NCI-H69 (cell line): ENCODE results near the gene PRCP.
"Not testable (repeated sequence)": the region's sequence is repeated elsewhere in the genome, so short reads cannot be mapped to it uniquely, and the experiment has no call there.

Experiments
- DNase-seq: peaks from one replicate; lab custom pipeline; 2025; lab: John Stamatoyannopoulos, UW

PRCP gene

GRCh38 chr11:82900277-82901164 lies at the start of gene PRCP:
TSS of gene PRCP (minus strand) at chr11:82900430. CDS start at chr11:82900402, 28 bp downstream.
- DNase-seq: peak; percentile 97

- no peak for DNase-seq
Measured at GRCh38 chr11:82949352-82949751, 49.1 kb upstream of the PRCP start.

GRCh38 chr11:82945682-82946081 lies 45.5 kb upstream of the PRCP start:
- no peak for DNase-seq

GRCh38 chr11:82945041-82945440 lies 44.8 kb upstream of the PRCP start:
- DNase-seq: not testable (repeated sequence)

- no peak for DNase-seq
Measured at GRCh38 chr11:82944198-82944597, 44.0 kb upstream of the PRCP start.

DNA sequence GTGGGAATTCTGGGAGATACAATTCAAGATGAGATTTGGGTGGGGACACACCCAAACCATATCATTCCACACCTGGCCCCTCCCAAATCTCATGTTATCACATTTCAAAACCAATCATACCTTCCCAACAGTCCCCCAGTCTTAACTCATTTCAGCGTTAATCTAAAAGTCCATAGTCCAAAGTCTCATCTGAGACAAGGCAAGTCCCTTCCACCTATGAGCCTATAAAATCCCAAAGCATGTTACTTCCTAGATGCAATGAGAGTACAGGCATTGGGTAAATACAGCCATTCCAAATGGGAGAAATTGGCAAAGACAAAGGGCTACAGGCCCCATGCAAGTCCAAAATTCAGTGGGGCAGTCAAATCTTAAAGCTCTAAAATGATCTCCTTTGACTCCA lies 43.2 kb upstream of the PRCP start:
- DNase-seq: not testable (repeated sequence)

GRCh38 chr11:82942376-82942775 lies 42.1 kb upstream of the PRCP start:
- DNase-seq: no peak

DNA sequence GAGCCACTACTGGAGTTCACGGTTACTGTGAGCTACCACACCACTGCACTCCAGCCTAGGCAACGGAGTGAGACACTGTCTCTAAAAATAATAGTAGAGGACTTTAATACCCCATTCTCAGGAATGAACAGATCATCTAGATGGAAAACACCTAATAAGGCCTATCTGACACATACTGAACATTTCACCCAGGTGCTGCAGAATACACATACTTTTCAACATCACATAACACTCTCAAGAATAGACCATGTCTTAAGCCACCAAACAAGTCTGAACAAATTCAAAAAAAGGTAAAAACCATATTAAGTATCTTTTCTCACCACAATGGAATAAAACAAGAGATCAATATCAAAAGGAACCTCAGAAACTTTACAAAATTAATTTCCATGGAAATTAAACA lies 39.2 kb upstream of the PRCP start:
- DNase-seq: no peak

DNA sequence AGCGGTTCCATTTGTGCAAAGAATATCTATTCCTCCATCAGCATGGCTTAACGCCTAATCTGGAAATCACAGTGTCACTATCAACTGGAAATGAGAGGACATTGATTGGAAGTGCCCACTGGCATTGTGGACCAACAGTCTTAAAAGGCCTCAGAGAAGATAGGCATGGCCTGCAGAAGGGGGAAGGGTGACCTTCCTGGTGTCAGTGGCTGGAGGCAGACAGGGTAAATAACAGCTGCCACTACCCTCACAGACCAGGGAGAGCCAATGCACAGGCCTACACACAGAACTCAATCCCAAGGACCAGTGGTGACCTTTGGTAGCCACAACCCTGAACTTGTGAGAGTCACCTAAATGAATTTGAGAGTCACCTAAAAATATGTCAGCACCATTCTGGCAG lies 37.3 kb upstream of the PRCP start:
- no peak for DNase-seq

DNA sequence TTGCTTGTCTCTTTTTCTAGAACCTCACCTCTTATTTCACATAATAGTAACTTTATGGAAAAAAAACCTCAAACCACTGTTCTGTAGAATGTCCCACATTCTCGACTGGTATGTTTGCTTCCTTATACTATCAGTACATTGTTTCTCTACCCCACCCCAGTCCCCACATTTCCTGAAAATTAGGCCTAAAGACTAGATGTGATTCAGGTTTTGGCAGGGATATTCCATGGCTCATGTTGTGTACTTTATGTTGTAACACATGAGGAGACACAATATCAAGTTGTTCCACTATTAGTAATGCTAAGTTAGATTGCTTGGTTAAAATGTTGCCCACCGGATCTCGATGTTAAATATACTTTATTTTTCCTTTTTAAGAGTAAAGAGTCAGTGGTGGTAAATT lies 36.0 kb upstream of the PRCP start:
- no peak for DNase-seq

DNA sequence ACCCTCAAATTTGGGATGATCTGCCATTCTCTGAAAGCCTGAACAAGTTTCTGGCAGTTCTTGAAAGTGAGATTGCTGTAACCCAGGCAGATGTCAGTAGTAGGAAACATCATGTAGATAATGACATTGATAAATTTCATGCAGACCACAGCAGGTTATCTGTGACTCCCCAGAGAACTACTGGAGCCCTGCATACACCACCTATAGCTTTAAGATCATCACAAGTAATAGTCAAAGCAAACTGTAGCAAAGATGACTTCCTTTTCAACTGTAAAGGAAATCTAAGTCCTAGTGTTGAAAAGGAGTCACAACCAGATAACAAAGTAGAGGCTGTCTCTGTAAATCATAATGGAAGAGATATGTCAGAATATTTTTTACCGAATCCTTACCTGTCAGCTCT lies 32.3 kb upstream of the PRCP start:
- DNase-seq: no peak

DNA sequence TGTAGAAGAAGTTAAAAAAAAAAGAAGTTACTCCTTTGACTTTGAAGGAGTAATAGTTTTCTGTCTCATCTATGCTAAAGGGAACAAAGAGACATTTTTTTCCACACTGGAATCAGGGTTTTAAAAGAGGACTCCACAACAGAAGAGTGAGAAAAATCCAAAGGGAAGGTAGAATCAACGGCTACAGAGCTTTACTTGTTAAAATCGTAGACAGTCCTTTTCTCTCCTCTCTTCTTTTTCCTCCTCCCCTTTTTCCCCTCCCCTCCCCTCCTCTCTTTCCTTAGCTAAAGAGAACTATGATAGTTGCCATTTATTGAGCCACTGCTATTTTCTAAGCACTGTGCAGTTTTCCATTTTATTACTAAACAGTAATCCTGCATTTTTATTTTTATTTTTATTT lies 30.5 kb upstream of the PRCP start:
- no peak for DNase-seq

DNA sequence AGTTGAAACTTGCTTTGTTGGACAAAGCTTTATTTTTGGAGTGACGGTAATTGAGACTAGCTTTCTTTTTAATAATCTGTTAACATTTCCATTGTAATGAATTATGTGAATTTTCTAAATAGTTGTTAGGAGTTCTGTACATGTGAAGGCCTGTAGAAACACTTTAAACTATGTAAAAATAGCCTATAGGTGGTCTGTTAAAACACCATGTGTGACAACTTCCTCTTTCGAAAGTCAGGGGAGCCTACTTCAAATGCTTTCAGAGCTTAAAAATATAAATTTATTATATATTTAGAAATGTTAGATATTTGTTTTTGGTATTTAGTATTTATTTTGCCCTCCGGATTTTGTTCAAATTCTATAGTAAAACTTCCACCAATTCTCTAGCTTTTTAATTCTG lies 30.0 kb upstream of the PRCP start:
- no peak for DNase-seq

DNA sequence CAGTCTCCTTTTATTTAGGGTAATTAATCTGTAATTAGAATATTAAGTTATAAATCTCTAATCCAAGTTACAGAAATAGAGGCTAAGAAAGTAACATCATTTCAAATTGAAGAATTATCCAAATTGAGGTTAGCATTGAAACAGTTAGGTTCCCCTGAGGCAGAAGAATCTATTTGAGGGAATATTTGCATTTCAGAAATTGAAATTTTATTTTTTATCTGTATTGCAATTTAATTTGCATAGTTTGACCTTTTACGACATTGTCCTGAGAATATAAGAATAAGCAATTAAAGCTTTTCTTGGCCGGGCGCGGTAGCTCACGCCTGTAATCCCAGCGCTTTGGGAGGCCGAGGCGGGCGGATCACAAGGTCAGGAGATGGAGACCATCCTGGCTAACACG lies 28.9 kb upstream of the PRCP start:
- DNase-seq: no peak

DNA sequence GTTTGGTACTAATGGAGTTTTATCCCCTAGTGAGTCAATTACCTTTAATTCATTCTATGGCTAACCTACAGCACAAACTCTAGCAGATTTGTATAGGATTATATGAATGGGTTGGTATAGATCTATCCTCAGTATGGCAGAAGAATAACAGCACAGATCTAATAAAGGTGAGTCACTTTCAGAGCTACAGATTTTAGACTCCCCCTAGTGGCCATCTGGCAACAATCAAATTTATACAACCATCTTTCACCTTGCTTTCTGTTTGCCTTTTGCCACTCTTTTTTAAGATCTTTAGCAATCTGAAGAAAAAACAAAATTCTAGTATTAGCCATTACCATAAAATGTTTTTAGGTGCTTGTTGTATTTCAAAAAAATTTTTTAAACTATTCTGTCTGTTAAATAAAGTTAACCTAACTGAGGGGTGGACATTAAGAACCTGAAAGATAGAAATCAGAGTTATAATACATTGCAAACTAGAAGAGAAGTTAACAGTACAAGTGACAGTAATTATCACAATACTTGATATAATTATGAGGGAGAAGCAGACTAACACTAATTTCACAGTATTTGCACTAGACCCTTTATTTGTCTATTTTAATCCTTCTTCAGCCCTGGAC lies 27.1 kb upstream of the PRCP start:
- peak; percentile 77 for DNase-seq

GRCh38 chr11:82924522-82925224 lies 24.4 kb upstream of the PRCP start:
- DNase-seq: no peak

DNA sequence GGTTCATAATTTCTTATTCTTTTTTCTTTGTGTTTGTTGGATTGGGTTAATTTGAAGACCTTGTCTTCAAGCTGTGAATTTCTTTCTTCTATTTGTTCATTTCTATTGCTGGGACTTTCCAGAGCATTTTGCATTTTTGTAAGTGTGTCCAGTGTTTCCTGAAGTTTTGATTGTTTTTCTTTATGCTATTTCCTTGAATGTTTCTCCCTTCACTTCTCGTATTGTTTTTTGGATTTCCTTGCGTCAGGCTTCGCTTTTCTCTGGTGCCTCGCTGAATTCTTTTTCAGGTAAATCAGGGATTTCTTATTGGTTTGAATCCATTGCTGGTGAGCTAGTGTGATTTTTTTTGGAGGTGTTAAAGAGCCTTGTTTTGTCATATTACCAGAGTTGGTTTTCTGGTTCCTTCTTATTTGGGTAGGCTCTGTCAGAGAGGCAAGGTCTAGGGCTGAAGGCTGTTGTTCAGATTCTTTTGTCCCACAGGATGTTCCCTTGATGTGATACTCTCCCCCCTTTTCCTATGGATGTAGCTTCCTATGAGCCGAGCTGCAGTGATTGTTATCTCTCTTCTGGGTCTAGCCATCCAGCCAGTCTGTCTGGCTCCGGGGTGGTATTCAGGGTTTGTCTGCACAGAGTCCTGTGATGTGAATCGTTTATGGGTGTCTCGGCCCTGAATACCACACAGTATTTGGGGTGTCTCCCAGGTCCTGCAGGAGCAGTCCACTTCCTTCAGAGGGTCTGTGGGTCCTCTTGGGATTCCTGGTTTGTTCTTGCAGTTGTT lies 22.4 kb upstream of the PRCP start:
- not testable (repeated sequence) for DNase-seq

DNA sequence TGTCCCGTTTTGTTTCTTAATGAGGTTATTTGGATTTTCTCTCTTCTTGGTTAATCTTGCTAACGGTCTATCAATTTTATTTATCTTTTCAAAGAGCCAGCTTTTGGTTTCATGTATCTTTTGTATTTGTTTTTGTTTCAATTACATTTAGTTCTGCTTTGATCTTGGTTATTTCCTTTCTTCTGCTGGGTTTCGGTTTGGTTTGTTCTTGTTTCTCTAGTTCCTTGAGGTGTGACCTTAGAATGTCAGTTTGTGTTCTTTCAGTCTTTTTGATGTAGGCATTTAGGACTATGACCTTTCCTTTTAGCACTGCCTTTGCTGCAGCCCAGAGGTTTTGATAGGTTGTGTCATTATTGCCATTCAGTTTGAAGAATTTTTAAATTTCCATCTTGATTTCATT lies 20.0 kb upstream of the PRCP start:
- not testable (repeated sequence) for DNase-seq

DNA sequence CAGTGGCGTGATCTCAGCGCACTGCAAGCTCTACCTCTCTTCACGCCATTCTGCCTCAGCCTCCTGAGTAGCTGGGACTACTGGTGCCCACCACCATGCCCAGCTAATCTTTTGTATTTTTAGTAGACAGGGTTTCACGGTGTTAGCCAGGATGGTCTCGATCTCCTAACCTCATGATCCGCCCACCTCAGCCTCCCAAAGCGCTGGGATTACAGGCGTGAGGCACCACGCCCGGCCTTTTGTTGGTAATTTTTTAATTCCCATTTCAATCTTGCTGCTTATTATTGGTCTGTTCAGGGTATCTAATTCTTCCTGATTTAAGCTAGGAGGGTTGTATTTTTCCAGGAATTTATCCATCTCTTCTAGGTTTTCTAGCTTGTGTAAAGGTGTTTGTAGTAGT lies 19.6 kb upstream of the PRCP start:
- DNase-seq: not testable (repeated sequence)

- no peak for DNase-seq
Measured at GRCh38 chr11:82909015-82909640, 8.9 kb upstream of the PRCP start.

DNA sequence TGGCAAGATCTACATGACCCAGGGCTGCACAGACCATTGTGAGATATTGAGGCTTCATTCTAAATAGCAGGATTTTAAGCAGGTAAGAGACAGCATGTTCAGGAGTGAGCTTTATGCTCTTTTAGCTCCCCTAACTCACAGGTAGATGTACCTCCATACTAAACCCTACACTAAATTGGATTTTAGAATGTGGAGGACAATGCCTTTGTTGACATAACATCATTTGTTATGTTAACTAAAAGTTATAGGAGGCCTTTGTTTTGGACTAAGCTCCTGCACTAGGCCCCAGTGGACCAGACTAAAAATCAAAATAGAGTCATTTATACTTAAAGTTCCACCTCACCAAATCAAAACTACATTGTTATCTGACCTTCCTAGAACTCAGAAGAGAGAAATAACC lies 8.1 kb upstream of the PRCP start:
- DNase-seq: no peak

- no peak for DNase-seq
Measured at GRCh38 chr11:82907371-82907770, 7.1 kb upstream of the PRCP start.
